GM12878 (cell line): ENCODE data around the gene KIF17. TPM values are rescaled to one million over a fixed set of nuclear protein-coding genes. Genes with fewer than 3 reads are reported as not detected.
"Not testable (repeated sequence)": the region's sequence is repeated elsewhere in the genome, so short reads cannot be mapped to it uniquely, and the experiment has no call there.

Experiments used
- ATAC-seq: fragments of 200-7000 bp; cut with Tn5 transposase; 3 replicates; pipeline ENCODE4 v1.9.1; 2020; ENCODE audit warnings: mild to moderate bottlenecking, moderate library complexity
- BruUV-seq: library from RNA; stranded (reverse); fragments of 400-500 nt; replicated peaks from 2 replicates; lab custom pipeline; 2021; lab: Mats Ljungman, UMichigan
- CTCF ChIA-PET: fragments of 300-600 bp; sonication (Branson Sonifier 250); formaldehyde crosslinking; extraction: SDS; loops from one replicate; lab custom pipeline; 2021; ENCODE audit warnings: inconsistent platforms; lab: Yijun Ruan, JAX
- POLR2A ChIA-PET: fragments of 350-600 bp; formaldehyde crosslinking; extraction: SDS; loops from one replicate; lab custom pipeline; 2021; ENCODE audit warnings: inconsistent platforms; lab: Charles Lee
- RAD21 ChIA-PET: fragments of 300-600 bp; sonication (Branson Sonifier 250); formaldehyde crosslinking; loops from one replicate; lab custom pipeline; 2023; ENCODE audit warnings: antibody characterized with exemption; ENCODE audit not compliant: unreplicated experiment; lab: Charles Lee
- SMC1A ChIA-PET: fragments of 300-600 bp; sonication (Branson Sonifier 250); formaldehyde crosslinking; loops from one replicate; lab custom pipeline; 2023; ENCODE audit not compliant: unreplicated experiment, uncharacterized antibody; lab: Charles Lee
- DNase-seq: peaks from one replicate; pipeline ENCODE4 v3.0.0-alpha.2; 2011; ENCODE audit warnings: low read depth, low spot score
- FAIRE-seq: peaks from 3 replicates; lab custom pipeline; 2011; peaks lifted over from hg19 to GRCh38; lab: Jason Lieb, UNC
- H2AFZ ChIP-seq: 2 replicates; pipeline ENCODE4 v1.6.0; 2011; ENCODE audit warnings: low read depth, low read length, control low read depth; ENCODE audit not compliant: control insufficient read depth
- H3K27ac ChIP-seq: 2 replicates; pipeline ENCODE4 v1.5.1; 2011; ENCODE audit warnings: control low read depth; ENCODE audit not compliant: control insufficient read depth, insufficient read depth
- H3K27me3 ChIP-seq, 2 experiments: replicated peaks in 1 of 2; 2 replicates each; pipeline versions ENCODE4 v1.6.0 to v1.6.1; 2011; ENCODE audit warnings: low read length in 1 of 2; ENCODE audit not compliant: control insufficient read depth in 2 of 2, insufficient read depth in 2 of 2
- H3K36me3 ChIP-seq, 2 experiments: 2 replicates each; pipeline ENCODE4 v1.5.1; 2011; ENCODE audit warnings: low read length in 1 of 2; ENCODE audit not compliant: control insufficient read depth in 2 of 2, insufficient read depth in 2 of 2
- H3K4me1 ChIP-seq: 2 replicates; pipeline ENCODE4 v1.6.1; 2011; ENCODE audit warnings: mild to moderate bottlenecking, low read length, moderate library complexity, mixed read lengths; ENCODE audit not compliant: control insufficient read depth, insufficient read depth
- H3K4me2 ChIP-seq: 2 replicates; pipeline ENCODE4 v1.6.0; 2011; ENCODE audit warnings: control low read depth; ENCODE audit not compliant: control insufficient read depth, insufficient read depth
- H3K4me3 ChIP-seq: fragments of 200-600 bp; sonication (generic); 2 replicates; pipeline ENCODE4 v1.5.1; 2016
- H3K79me2 ChIP-seq: 2 replicates; pipeline ENCODE4 v1.6.0; 2011; ENCODE audit warnings: low read length; ENCODE audit not compliant: control insufficient read depth, insufficient read depth
- H3K9ac ChIP-seq: 2 replicates; pipeline ENCODE4 v1.8.0; 2011; ENCODE audit warnings: low read length, control low read depth, mixed read lengths; ENCODE audit not compliant: control insufficient read depth, insufficient read depth
- H3K9me3 ChIP-seq: replicated peaks from 3 replicates; pipeline ENCODE4 v1.5.1; 2011; ENCODE audit warnings: mild to moderate bottlenecking, low read length; ENCODE audit not compliant: control insufficient read depth, insufficient read depth
- H4K20me1 ChIP-seq: 2 replicates; pipeline ENCODE4 v1.6.0; 2011; ENCODE audit not compliant: control insufficient read depth, insufficient read depth
- STAT1 ChIP-seq: fragments of 450-650 bp; conservative IDR thresholded peaks from 2 replicates; pipeline ENCODE4 v1.6.1; 2014; ENCODE audit warnings: antibody characterized with exemption, mild to moderate bottlenecking
- WGBS: methylation state at CpG from one replicate; pipeline ENCODE4 v1.1.6; 2016; ENCODE audit warnings: low lambda C conversion rate; ENCODE audit not compliant: insufficient replicate concordance, insufficient coverage; ENCODE audit errors: missing lambda C conversion rate; 5-methylcytosine and 5-hydroxymethylcytosine counted together
- in situ Hi-C: fragments of 300-500 bp; cut with MboI; formaldehyde crosslinking; loops from 9 replicates; pipeline ENCODE4 v1.14.3; 2018; ENCODE audit warnings: mixed read lengths
- intact Hi-C: fragments of 100-400 bp; cut with micrococcal nuclease; formaldehyde crosslinking; loops from one replicate; pipeline ENCODE4 v1.14.2; 2022; ENCODE audit not compliant: unreplicated experiment
- polyA plus RNA-seq, 11 experiments: library from polyadenylated mRNA; depleted of rRNA in 4 of 11; unstranded in 6 of 11; stranded (reverse) in 5 of 11; fragments of >200 nt; fragmentation: Nextera tagmentation in 4 of 11; fragmentation: Illumina TruSeq in 1 of 11; extraction: Ambion mirVana in 4 of 11; extraction: Trizol in 1 of 11; gene quantifications; 1 replicate in 1 of 11; 2 replicates in 10 of 11; pipeline versions ENCODE4 v1.2.1 to v1.2.3, GENCODE V29; 2011 to 2016; ENCODE audit warnings: inconsistent platforms in 2 of 11, missing spikeins in 2 of 11, low read depth in 1 of 11
- total RNA-seq, 4 experiments: library from RNA; depleted of rRNA in 3 of 4; stranded (reverse); fragments of >200 nt in 3 of 4; fragmentation: Illumina TruSeq in 1 of 4; extraction: Trizol in 1 of 4; gene quantifications; 2 replicates each; pipeline versions ENCODE4 v1.2.1 to v1.2.3, GENCODE V29; 2013 to 2021
- TF ChIP-seq, protein P1 (sequence below): IDR thresholded peaks from 2 replicates; pipeline ENCODE4 v1.6.1; 2011; ENCODE audit warnings: borderline replicate concordance, low read depth, mild to moderate bottlenecking, moderate library complexity, low read length; ENCODE audit not compliant: insufficient read depth, poor library complexity, severe bottlenecking
- TF ChIP-seq, protein P2 (sequence below): IDR thresholded peaks from 2 replicates; pipeline ENCODE4 v1.6.1; 2012; ENCODE audit warnings: low read length, inconsistent platforms

The KIF17 gene
- total and polyA plus RNA-seq, 10 of the 15 experiments (the other 5 are each of a cell fraction or from before 2014, with no cell fraction given): 0.01 to 0.10 (median 0.03) TPM; not detected in 7

DNA sequence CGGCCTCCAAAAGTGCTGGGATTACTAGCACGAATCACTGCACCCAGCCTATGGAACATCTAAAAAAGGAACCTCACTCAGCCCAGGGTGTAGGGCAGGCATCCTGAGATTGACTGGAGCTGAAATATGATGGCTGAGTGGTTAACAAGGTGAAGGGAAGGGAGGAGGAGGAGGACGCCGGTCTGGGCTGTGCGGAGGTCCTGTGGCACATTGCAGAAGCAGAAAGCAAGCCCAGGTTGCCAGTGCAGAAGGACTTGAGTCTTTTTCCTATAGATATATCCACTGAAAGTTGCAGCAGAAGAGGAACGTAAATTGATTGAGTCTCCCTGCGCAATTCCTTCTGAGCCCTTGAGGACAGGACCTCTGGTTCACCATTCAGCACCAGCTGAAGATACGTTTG is 1.5 kb upstream of the KIF17 start (continued):
- TF ChIP-seq, protein P1, sequence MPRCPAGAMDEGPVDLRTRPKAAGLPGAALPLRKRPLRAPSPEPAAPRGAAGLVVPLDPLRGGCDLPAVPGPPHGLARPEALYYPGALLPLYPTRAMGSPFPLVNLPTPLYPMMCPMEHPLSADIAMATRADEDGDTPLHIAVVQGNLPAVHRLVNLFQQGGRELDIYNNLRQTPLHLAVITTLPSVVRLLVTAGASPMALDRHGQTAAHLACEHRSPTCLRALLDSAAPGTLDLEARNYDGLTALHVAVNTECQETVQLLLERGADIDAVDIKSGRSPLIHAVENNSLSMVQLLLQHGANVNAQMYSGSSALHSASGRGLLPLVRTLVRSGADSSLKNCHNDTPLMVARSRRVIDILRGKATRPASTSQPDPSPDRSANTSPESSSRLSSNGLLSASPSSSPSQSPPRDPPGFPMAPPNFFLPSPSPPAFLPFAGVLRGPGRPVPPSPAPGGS: no peak
- TF ChIP-seq, protein P2, sequence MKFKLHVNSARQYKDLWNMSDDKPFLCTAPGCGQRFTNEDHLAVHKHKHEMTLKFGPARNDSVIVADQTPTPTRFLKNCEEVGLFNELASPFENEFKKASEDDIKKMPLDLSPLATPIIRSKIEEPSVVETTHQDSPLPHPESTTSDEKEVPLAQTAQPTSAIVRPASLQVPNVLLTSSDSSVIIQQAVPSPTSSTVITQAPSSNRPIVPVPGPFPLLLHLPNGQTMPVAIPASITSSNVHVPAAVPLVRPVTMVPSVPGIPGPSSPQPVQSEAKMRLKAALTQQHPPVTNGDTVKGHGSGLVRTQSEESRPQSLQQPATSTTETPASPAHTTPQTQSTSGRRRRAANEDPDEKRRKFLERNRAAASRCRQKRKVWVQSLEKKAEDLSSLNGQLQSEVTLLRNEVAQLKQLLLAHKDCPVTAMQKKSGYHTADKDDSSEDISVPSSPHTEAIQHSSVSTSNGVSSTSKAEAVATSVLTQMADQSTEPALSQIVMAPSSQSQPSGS: no peak
- TF ChIP-seq STAT1: no peak

DNA sequence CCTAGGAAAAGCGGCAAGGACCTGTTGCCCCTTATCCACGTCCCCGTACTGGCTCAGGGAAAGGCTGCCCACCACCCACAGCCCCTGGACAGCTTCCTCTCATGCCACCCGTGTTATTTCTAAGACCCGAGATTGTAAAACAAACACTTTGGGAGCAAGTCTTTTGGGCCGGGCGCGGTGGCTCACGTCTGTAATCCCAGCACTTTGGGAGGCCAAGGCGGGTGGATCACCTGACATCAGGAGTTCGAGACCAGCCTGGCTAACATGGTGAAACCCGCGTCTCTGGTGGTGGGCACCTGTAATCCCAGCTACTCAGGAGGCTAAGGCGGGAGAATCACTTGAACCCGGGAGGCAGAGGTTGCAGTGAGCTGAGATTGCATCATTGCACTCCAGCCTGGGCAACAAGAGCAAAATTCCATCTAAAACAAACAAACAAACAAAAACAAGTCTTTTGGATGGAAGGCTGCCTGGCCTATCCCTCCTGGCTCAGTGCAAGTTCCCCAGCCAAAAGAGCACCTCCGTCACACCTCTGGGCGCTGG is 606 bp upstream of the KIF17 start:
- H3K36me3 ChIP-seq, intact Hi-C loops, BruUV-seq, H4K20me1 ChIP-seq, H3K27me3 ChIP-seq, H3K27ac ChIP-seq, H3K4me1 ChIP-seq, H3K9ac ChIP-seq, ATAC-seq, FAIRE-seq, in situ Hi-C loops, POLR2A ChIA-PET, H3K79me2 ChIP-seq, H2AFZ ChIP-seq, H3K4me3 ChIP-seq, SMC1A ChIA-PET, DNase-seq, RAD21 ChIA-PET, H3K9me3 ChIP-seq: not testable (repeated sequence)
- peak overlapping the region; percentile 68 for H3K4me2 ChIP-seq
- CTCF ChIA-PET: interaction anchor here (0.6 kb wide), 1 partner anchor 454 kb away, joined by 3 read pairs; no protein-coding TSS in a partner anchor
- 71% methylated on average over 17 of the region's 17 CpGs for WGBS
